Endothelial cell (in vitro differentiated cells): ENCODE measurements around the gene TATDN2. TPM values are rescaled to one million over a fixed set of nuclear protein-coding genes. Genes with fewer than 3 reads are reported as not detected.

Experiments used
- DNase-seq: peaks from one replicate; pipeline ENCODE4 v3.0.0; 2021; ENCODE audit warnings: low spot score
- H3K27ac Mint-ChIP-seq: one replicate; pipeline ENCODE4 v1.8.0; 2021; ENCODE audit warnings: mixed read lengths, inconsistent platforms; ENCODE audit not compliant: unreplicated experiment
- H3K27me3 Mint-ChIP-seq: one replicate; pipeline ENCODE4 v1.8.0; 2021; ENCODE audit warnings: mild to moderate bottlenecking, moderate library complexity, mixed read lengths, inconsistent platforms; ENCODE audit not compliant: unreplicated experiment
- H3K36me3 Mint-ChIP-seq: one replicate; pipeline ENCODE4 v1.8.0; 2021; ENCODE audit warnings: mild to moderate bottlenecking, low read depth, mixed read lengths, inconsistent platforms; ENCODE audit not compliant: unreplicated experiment
- H3K4me1 Mint-ChIP-seq: one replicate; pipeline ENCODE4 v1.8.0; 2021; ENCODE audit warnings: mild to moderate bottlenecking, mixed read lengths, inconsistent platforms; ENCODE audit not compliant: unreplicated experiment
- H3K4me3 Mint-ChIP-seq: one replicate; pipeline ENCODE4 v1.8.0; 2021; ENCODE audit warnings: mild to moderate bottlenecking, mixed read lengths, inconsistent platforms; ENCODE audit not compliant: unreplicated experiment
- H3K9me3 Mint-ChIP-seq: one replicate; pipeline ENCODE4 v1.8.0; 2021; ENCODE audit warnings: mixed read lengths, inconsistent platforms; ENCODE audit not compliant: unreplicated experiment
- CTCF ChIP-seq: fragments of 200-600 bp; sonication (generic); IDR thresholded peaks from one replicate; pipeline ENCODE4 v1.5.0; 2021; ENCODE audit warnings: antibody characterized with exemption; ENCODE audit not compliant: unreplicated experiment
- microRNA-seq: library from miRNA; unstranded; fragments of <30 nt; microRNA quantifications from one replicate; pipeline ENCODE4, GENCODE V29; 2020; ENCODE audit not compliant: unreplicated experiment
- total RNA-seq: library from RNA; stranded (reverse); fragmentation: NEBNext Ultra II Directional; extraction: Animal tissue kit (Norgen Biotek cat#: 25700); gene quantifications from one replicate; pipeline ENCODE4 v1.2.1, GENCODE V29; 2021; ENCODE audit not compliant: unreplicated experiment

TATDN2 gene
- total RNA-seq, 1 donor from 2014 or later: 41.2 TPM

- no peak for TF ChIP-seq CTCF
- Mint-ChIP-seq H3K27me3 (peaks cover 12% of the 10 kb centered on the region), H3K27ac (no peak overlapping the region), H3K4me3 (no peak overlapping the region), H3K4me1 (peaks cover 31% of the 10 kb centered on the region), H3K9me3 (no peaks in the 10 kb centered on the region), H3K36me3 (peaks cover 4% of the 10 kb centered on the region)
- DNase-seq: no peak
Observed at GRCh38 chr3:10327592-10327991, 79.3 kb downstream of the TATDN2 start.

GRCh38 chr3:10328460-10329071, 80.3 kb downstream of the TATDN2 start:
- Mint-ChIP-seq H3K4me1 (peaks cover 26% of the 10 kb centered on the region), H3K27me3 (peaks cover 12% of the 10 kb centered on the region), H3K4me3 (no peak overlapping the region), H3K9me3 (no peaks in the 10 kb centered on the region), H3K27ac (peak overlapping the region; percentile 72), H3K36me3 (peaks cover 4% of the 10 kb centered on the region)
- TF ChIP-seq CTCF: no peak
- DNase-seq: no peak

- Mint-ChIP-seq H3K36me3 (peaks cover 4% of the 10 kb centered on the region), H3K27ac (no peak overlapping the region), H3K4me1 (peaks cover 20% of the 10 kb centered on the region), H3K9me3 (no peaks in the 10 kb centered on the region), H3K27me3 (peaks cover 10% of the 10 kb centered on the region), H3K4me3 (no peak overlapping the region)
- DNase-seq: no peak
- TF ChIP-seq CTCF: no peak
Observed at GRCh38 chr3:10329495-10330015, 81.3 kb downstream of the TATDN2 start.

- peaks cover 16% of the 10 kb centered on the region for H3K4me1 Mint-ChIP-seq
- no peak overlapping the region for H3K4me3 Mint-ChIP-seq
- no peak for DNase-seq
- peaks cover 7% of the 10 kb centered on the region for H3K27me3 Mint-ChIP-seq
- no peaks in the 10 kb centered on the region for H3K9me3 Mint-ChIP-seq
- H3K36me3 Mint-ChIP-seq: peaks cover 4% of the 10 kb centered on the region
- no peak for TF ChIP-seq CTCF
- H3K27ac Mint-ChIP-seq: no peak overlapping the region
Observed at GRCh38 chr3:10330319-10330718, 82.1 kb downstream of the TATDN2 start.

Small RNA genes within 50 kb of the gene (microRNA-seq; reads per million reads assigned to microRNA genes)
- not detected for gene MIR378B

Other genes with a start within 250 kb of the TATDN2 start
- gene FANCD2, start 222.0 kb upstream of the TATDN2 start, total RNA-seq: 14.5 TPM
- gene FANCD2OS, start 140.2 kb upstream of the TATDN2 start, total RNA-seq: not detected
- 203 TPM for gene BRK1, start 132.8 kb upstream of the TATDN2 start, total RNA-seq
- gene VHL, start 106.7 kb upstream of the TATDN2 start, total RNA-seq: 66.3 TPM
- gene IRAK2, start 83.5 kb upstream of the TATDN2 start, total RNA-seq: 1.1 TPM
- gene GHRL, start 44.5 kb downstream of the TATDN2 start, total RNA-seq: 0.62 TPM
- gene SEC13, start 72.7 kb downstream of the TATDN2 start, total RNA-seq: 367 TPM